HCT116 (cell line): ENCODE data around the gene CEP19. TPM values are rescaled to one million over a fixed set of nuclear protein-coding genes. Genes with fewer than 3 reads are reported as not detected.
"Not testable (repeated sequence)": the region's sequence is repeated elsewhere in the genome, so short reads cannot be mapped to it uniquely, and the experiment has no call there.

Source experiments
- ATAC-seq: fragments of 200-7000 bp; cut with Tn5 transposase; 2 replicates; pipeline ENCODE4 v1.9.1; 2020; ENCODE audit warnings: mild to moderate bottlenecking, moderate library complexity
- BruUV-seq: library from RNA; stranded (reverse); fragments of 400-500 nt; replicated peaks from 2 replicates; lab custom pipeline; 2021; lab: Mats Ljungman, UMichigan
- CTCF ChIA-PET: fragments of 300-600 bp; sonication (Branson Sonifier 250); formaldehyde crosslinking; loops from one replicate; lab custom pipeline; 2021; ENCODE audit warnings: antibody characterized with exemption; lab: Charles Lee
- POLR2A ChIA-PET: fragments of 300-600, 350-600 bp; sonication (Branson Sonifier 250); formaldehyde crosslinking; loops from one replicate; lab custom pipeline; 2021; ENCODE audit warnings: antibody characterized with exemption; lab: Charles Lee
- RAD21 ChIA-PET, 2 experiments: fragments of 300-600 bp; sonication (Branson Sonifier 250); formaldehyde crosslinking; loops; one replicate each; lab custom pipeline; 2023; ENCODE audit warnings: low total read pairs in 2 of 2; ENCODE audit not compliant: uncharacterized antibody in 2 of 2, unreplicated experiment in 2 of 2, low non-redundant PET in 1 of 2; lab: Charles Lee
- DNase-seq: peaks from one replicate; pipeline ENCODE4 v3.0.0-alpha.2; 2010; ENCODE audit warnings: low read depth, low spot score
- H2AFZ ChIP-seq: fragments of 200-600 bp; shearing (Covaris generic), sonication (generic); 2 replicates; pipeline ENCODE4 v1.6.1; 2017; ENCODE audit warnings: low read depth, mixed run types, mixed read lengths, antibody characterized with exemption, low read length; ENCODE audit not compliant: poor library complexity, severe bottlenecking
- H3K27ac ChIP-seq: 2 replicates; pipeline ENCODE4 v1.5.1; 2012; ENCODE audit warnings: low read depth, low read length
- H3K27me3 ChIP-seq: fragments of 200-600 bp; sonication (generic); 2 replicates; pipeline ENCODE4 v1.6.1; 2016; ENCODE audit warnings: mixed run types, low read length, mixed read lengths; ENCODE audit not compliant: insufficient read depth
- H3K36me3 ChIP-seq, 2 experiments: fragments of 200-500 bp in 1 of 2; fragments of 200-600 bp in 1 of 2; sonication (Bioruptor generic) in 1 of 2; sonication (generic) in 1 of 2; 2 replicates each; pipeline versions ENCODE4 v1.5.1 to v1.6.1; 2014 to 2016; ENCODE audit warnings: low read length in 2 of 2, inconsistent platforms in 1 of 2, mixed read lengths in 1 of 2, mixed run types in 1 of 2; ENCODE audit not compliant: insufficient read depth in 2 of 2, control insufficient read depth in 1 of 2
- H3K4me1 ChIP-seq, 2 experiments: fragments of 200-600 bp in 1 of 2; sonication (generic) in 1 of 2; 2 replicates each; pipeline versions ENCODE4 v1.5.1 to v1.6.1; 2012 to 2017; ENCODE audit warnings: low read length in 2 of 2, inconsistent platforms in 1 of 2, mild to moderate bottlenecking in 1 of 2, mixed read lengths in 1 of 2, mixed run types in 1 of 2, moderate library complexity in 1 of 2; ENCODE audit not compliant: insufficient read depth in 2 of 2, control insufficient read depth in 1 of 2
- H3K4me2 ChIP-seq: fragments of 200-600 bp; sonication (generic); 2 replicates; pipeline ENCODE4 v1.6.1; 2017; ENCODE audit warnings: mixed run types, low read length, mixed read lengths
- H3K4me3 ChIP-seq, 2 experiments: fragments of 200-600 bp in 1 of 2; sonication (generic) in 1 of 2; replicated peaks in 1 of 2; 2 replicates each; pipeline ENCODE4 v1.5.1; 2011 to 2016; ENCODE audit warnings: low read length in 2 of 2, control low read depth in 1 of 2, low read depth in 1 of 2, mild to moderate bottlenecking in 1 of 2, mixed read lengths in 1 of 2, mixed run types in 1 of 2
- H3K79me2 ChIP-seq: fragments of 200-600 bp; sonication (generic); 2 replicates; pipeline ENCODE4 v1.6.1; 2017; ENCODE audit warnings: mild to moderate bottlenecking, mixed run types, low read length, moderate library complexity, mixed read lengths; ENCODE audit not compliant: insufficient read depth
- H3K9ac ChIP-seq: fragments of 200-600 bp; sonication (generic); 2 replicates; pipeline ENCODE4 v1.6.1; 2016; ENCODE audit warnings: low read length, mixed read lengths
- H3K9me2 ChIP-seq: fragments of 200-600 bp; sonication (generic), shearing (Covaris generic); 2 replicates; pipeline ENCODE4 v1.6.1; 2017; ENCODE audit warnings: mixed run types, mild to moderate bottlenecking, moderate library complexity; ENCODE audit not compliant: insufficient read depth
- H3K9me3 ChIP-seq, 2 experiments: fragments of 200-500 bp in 1 of 2; fragments of 200-600 bp in 1 of 2; sonication (Bioruptor generic) in 1 of 2; sonication (generic) in 1 of 2; 2 replicates each; pipeline ENCODE4 v1.6.1; 2014 to 2017; ENCODE audit warnings: low read length in 2 of 2, mixed read lengths in 2 of 2, inconsistent platforms in 1 of 2, low read depth in 1 of 2, mild to moderate bottlenecking in 1 of 2, mixed run types in 1 of 2, moderate library complexity in 1 of 2; ENCODE audit not compliant: control insufficient read depth in 1 of 2, insufficient read depth in 1 of 2
- H4K20me1 ChIP-seq: fragments of 200-600 bp; sonication (generic), shearing (Covaris generic); 2 replicates; pipeline ENCODE4 v1.6.1; 2017; ENCODE audit warnings: mixed run types, mild to moderate bottlenecking, moderate library complexity; ENCODE audit not compliant: insufficient read depth
- EGR1 ChIP-seq: IDR thresholded peaks from 2 replicates; pipeline ENCODE4 v1.6.1; 2012; ENCODE audit warnings: low read depth
- EZH2 ChIP-seq: fragments of 200-600 bp; sonication (generic); IDR thresholded peaks from 2 replicates; pipeline ENCODE4 v1.6.1; 2017; ENCODE audit warnings: antibody characterized with exemption, mixed run types
- JUND ChIP-seq: IDR thresholded peaks from 2 replicates; pipeline ENCODE4 v1.6.1; 2012
- RAD21 ChIP-seq: IDR thresholded peaks from 2 replicates; pipeline ENCODE4 v1.6.1; 2012; ENCODE audit warnings: low read depth, mild to moderate bottlenecking
- SIN3A ChIP-seq: IDR thresholded peaks from 2 replicates; pipeline ENCODE4 v1.6.1; 2012; ENCODE audit warnings: low read depth
- SP1 ChIP-seq: IDR thresholded peaks from 2 replicates; pipeline ENCODE4 v1.6.1; 2012; ENCODE audit warnings: low read depth
- SRF ChIP-seq: IDR thresholded peaks from 2 replicates; pipeline ENCODE4 v1.6.1; 2012; ENCODE audit warnings: low read depth
- YY1 ChIP-seq: IDR thresholded peaks from 2 replicates; pipeline ENCODE4 v1.6.1; 2011; ENCODE audit warnings: low read length, low read depth, moderate library complexity, mild to moderate bottlenecking; ENCODE audit not compliant: insufficient replicate concordance; ENCODE audit errors: extremely low read depth
- intact Hi-C: fragments of 100-400 bp; cut with micrococcal nuclease; formaldehyde crosslinking; loops from 2 replicates; pipeline ENCODE4 v1.10.0; 2022
- total RNA-seq: library from RNA; stranded (reverse); gene quantifications from one replicate; pipeline ENCODE4 v1.2.1, GENCODE V29; 2021; ENCODE audit not compliant: unreplicated experiment
- TF ChIP-seq, protein P1 (sequence below): IDR thresholded peaks from 2 replicates; pipeline ENCODE4 v1.6.1; 2012; ENCODE audit warnings: low read depth

Gene CEP19
- total RNA-seq, 1 experiment from 2014 or later = 2.7 TPM

DNA sequence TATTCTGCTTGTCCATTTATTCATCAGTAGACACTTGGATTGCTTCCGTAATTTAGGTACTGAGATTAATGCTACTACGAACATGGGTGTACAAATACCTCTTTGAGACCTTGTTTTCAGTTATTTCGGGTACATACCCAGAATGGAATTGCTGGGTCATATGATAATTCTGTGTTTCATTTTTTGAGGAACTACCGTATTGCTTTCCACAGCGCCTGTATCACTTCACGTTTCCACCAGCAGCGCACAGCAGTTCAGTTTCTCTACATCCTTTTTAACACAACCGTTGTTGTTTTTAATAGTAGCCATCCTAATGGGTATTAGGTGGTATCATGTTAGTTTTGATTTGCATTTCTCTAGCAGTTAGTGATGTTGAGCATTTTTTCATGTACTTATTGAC, 37.1 kb upstream of the CEP19 start:
- ChIA-PET RAD21 (no interaction called here), POLR2A (no interaction called here), CTCF (no interaction called here)
- intact Hi-C loops = no loop called here
- no peak overlapping the region for H2AFZ ChIP-seq
- H3K4me1 ChIP-seq = no peaks in the 10 kb centered on the region
- no peak overlapping the region for H3K27ac ChIP-seq
- no peaks in the 10 kb centered on the region for H3K9me2 ChIP-seq
- ATAC-seq (no peak), DNase-seq (no peak)
- H3K4me3 ChIP-seq = no peak overlapping the region
- no peaks in the 10 kb centered on the region for H3K9me3 ChIP-seq
- H3K36me3 ChIP-seq = peaks cover 0 to 17% of the 10 kb centered on the region in 2 experiments; a peak in 2 of 4 replicates
- no peaks in the 10 kb centered on the region for H3K27me3 ChIP-seq
- H3K4me2 ChIP-seq = no peak overlapping the region
- TF ChIP-seq EGR1 (no peak), EZH2 (no peak), SRF (no peak), YY1 (no peak), SIN3A (no peak), JUND (no peak), RAD21 (no peak), SP1 (no peak)
- TF ChIP-seq, protein P1, sequence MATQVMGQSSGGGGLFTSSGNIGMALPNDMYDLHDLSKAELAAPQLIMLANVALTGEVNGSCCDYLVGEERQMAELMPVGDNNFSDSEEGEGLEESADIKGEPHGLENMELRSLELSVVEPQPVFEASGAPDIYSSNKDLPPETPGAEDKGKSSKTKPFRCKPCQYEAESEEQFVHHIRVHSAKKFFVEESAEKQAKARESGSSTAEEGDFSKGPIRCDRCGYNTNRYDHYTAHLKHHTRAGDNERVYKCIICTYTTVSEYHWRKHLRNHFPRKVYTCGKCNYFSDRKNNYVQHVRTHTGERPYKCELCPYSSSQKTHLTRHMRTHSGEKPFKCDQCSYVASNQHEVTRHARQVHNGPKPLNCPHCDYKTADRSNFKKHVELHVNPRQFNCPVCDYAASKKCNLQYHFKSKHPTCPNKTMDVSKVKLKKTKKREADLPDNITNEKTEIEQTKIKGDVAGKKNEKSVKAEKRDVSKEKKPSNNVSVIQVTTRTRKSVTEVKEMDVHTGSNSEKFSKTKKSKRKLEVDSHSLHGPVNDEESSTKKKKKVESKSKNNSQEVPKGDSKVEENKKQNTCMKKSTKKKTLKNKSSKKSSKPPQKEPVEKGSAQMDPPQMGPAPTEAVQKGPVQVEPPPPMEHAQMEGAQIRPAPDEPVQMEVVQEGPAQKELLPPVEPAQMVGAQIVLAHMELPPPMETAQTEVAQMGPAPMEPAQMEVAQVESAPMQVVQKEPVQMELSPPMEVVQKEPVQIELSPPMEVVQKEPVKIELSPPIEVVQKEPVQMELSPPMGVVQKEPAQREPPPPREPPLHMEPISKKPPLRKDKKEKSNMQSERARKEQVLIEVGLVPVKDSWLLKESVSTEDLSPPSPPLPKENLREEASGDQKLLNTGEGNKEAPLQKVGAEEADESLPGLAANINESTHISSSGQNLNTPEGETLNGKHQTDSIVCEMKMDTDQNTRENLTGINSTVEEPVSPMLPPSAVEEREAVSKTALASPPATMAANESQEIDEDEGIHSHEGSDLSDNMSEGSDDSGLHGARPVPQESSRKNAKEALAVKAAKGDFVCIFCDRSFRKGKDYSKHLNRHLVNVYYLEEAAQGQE = no peak
- no peak overlapping the region for H3K9ac ChIP-seq
- peaks cover 23% of the 10 kb centered on the region; the same call in 1 of the 2 replicates for H4K20me1 ChIP-seq
- peaks cover 98% of the 10 kb centered on the region for H3K79me2 ChIP-seq
- BruUV-seq = no TSS peak

DNA sequence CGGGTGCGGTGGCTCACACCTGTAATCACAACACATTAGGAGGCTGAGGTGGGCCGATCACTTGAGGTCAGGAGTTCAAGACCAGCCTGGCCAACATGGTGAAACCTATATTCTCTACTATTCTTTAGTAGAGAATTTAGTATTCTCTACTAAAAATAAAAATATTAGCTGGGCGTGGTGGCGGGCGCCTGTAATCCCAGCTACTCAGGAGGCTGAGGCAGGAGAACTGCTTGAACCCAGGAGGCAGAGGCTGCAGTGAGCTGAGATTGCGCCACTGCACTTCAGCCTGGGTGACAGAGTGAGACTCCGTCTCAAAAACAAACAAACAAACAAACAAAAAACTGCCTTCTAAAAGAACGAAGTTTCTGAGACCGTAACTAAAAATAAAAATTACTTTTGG, 31.5 kb upstream of the CEP19 start:
- BruUV-seq, H3K9me3 ChIP-seq, H3K27me3 ChIP-seq, RAD21 ChIA-PET, ATAC-seq, H3K36me3 ChIP-seq, H3K9me2 ChIP-seq, DNase-seq, POLR2A ChIA-PET, H3K4me2 ChIP-seq, H3K27ac ChIP-seq, intact Hi-C loops, H3K4me3 ChIP-seq, CTCF ChIA-PET, H2AFZ ChIP-seq, H3K9ac ChIP-seq: not testable (repeated sequence)
- H3K79me2 ChIP-seq = peaks cover 88% of the 10 kb centered on the region
- peaks cover 3 to 11% of the 10 kb centered on the region in 2 experiments; a peak in 3 of 4 replicates for H3K4me1 ChIP-seq
- peaks cover 20% of the 10 kb centered on the region; the same call in 1 of the 2 replicates for H4K20me1 ChIP-seq
